Activated CD8-positive, alpha-beta T cell treated with anti-CD3 and anti-CD28 coated beads for 36 hours (primary cell): ENCODE data around the gene TGM3. TPM values are rescaled to one million over a fixed set of nuclear protein-coding genes. Genes with fewer than 3 reads are reported as not detected.

ENCODE experiments used
- ATAC-seq: fragments of 200-7000 bp; cut with Tn5 transposase; one replicate; pipeline ENCODE4 v1.10.0; 2021; ENCODE audit warnings: mild to moderate bottlenecking, moderate library complexity
- CTCF ChIA-PET: fragments of 350-600 bp; sonication (Branson Sonifier 250); formaldehyde crosslinking; loops from one replicate; lab custom pipeline; 2021; ENCODE audit warnings: antibody characterized with exemption; lab: Charles Lee
- POLR2A ChIA-PET: fragments of 350-600 bp; sonication (Branson Sonifier 250); formaldehyde crosslinking; loops from one replicate; lab custom pipeline; 2021; ENCODE audit warnings: antibody characterized with exemption; lab: Charles Lee
- DNase-seq: peaks from one replicate; pipeline ENCODE4 v3.0.0-alpha.2; 2020
- H3K27ac Mint-ChIP-seq: one replicate; pipeline ENCODE4 v1.8.0; 2021; ENCODE audit warnings: mild to moderate bottlenecking, mixed read lengths
- H3K27me3 Mint-ChIP-seq: one replicate; pipeline ENCODE4 v1.8.0; 2021; ENCODE audit warnings: mixed read lengths
- H3K36me3 Mint-ChIP-seq: one replicate; pipeline ENCODE4 v1.8.0; 2021; ENCODE audit warnings: low read depth, mixed read lengths
- H3K4me1 Mint-ChIP-seq: one replicate; pipeline ENCODE4 v1.8.0; 2021; ENCODE audit warnings: low read depth, mixed read lengths
- H3K4me3 Mint-ChIP-seq: one replicate; pipeline ENCODE4 v1.8.0; 2021; ENCODE audit warnings: mild to moderate bottlenecking, moderate library complexity, mixed read lengths
- H3K9me3 Mint-ChIP-seq: one replicate; pipeline ENCODE4 v1.8.0; 2021; ENCODE audit warnings: mixed read lengths
- CTCF ChIP-seq: fragments of 200-600 bp; IDR thresholded peaks from one replicate; pipeline ENCODE4 v1.8.0; 2022; ENCODE audit warnings: antibody characterized with exemption, mild to moderate bottlenecking
- intact Hi-C: fragments of 100-400 bp; cut with micrococcal nuclease; formaldehyde crosslinking; loops from one replicate; pipeline ENCODE4 v1.10.0; 2022
- total RNA-seq, 2 experiments: library from RNA; stranded (reverse); gene quantifications; one replicate each; pipeline ENCODE4 v1.2.3, GENCODE V29; 2021

The TGM3 gene
- total RNA-seq, 2 experiments from 2014 or later, result not detected

DNA sequence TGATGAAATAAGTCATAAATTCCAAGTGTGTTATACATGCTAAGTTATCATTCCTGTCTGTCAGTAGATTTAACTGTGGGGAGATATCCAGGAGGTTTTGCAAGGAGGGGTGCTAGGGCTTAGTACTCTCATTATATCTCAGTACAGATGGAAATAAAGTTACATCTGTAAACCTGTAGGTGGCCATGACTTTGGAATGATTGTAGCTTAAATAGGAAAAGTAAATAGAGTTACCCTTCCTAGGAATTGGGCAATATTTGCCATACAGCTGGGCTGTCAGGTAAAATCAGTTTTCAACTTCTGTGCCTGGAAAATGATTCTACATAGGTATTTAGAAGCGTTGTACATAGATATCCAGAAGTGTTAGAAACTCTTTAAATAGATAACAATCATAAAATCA, 19.8 kb upstream of the TGM3 start:
- TF ChIP-seq CTCF, result no peak
- Mint-ChIP-seq H3K36me3 (no peaks in the 10 kb centered on the region), H3K27ac (no peak overlapping the region), H3K4me3 (no peak overlapping the region), H3K27me3 (peaks cover 7% of the 10 kb centered on the region), H3K4me1 (no peaks in the 10 kb centered on the region), H3K9me3 (no peaks in the 10 kb centered on the region)
- no peak for ATAC-seq
- CTCF ChIA-PET, result interaction anchor here (1.0 kb wide), 1 partner anchor 111 kb away, joined by 3 read pairs; no protein-coding TSS in a partner anchor
- POLR2A ChIA-PET, result interaction anchor here (1.1 kb wide), 1 partner anchor 119 kb away, joined by 3 read pairs; no protein-coding TSS in a partner anchor
- intact Hi-C loops, result no loop called here
- DNase-seq, result no peak

DNA sequence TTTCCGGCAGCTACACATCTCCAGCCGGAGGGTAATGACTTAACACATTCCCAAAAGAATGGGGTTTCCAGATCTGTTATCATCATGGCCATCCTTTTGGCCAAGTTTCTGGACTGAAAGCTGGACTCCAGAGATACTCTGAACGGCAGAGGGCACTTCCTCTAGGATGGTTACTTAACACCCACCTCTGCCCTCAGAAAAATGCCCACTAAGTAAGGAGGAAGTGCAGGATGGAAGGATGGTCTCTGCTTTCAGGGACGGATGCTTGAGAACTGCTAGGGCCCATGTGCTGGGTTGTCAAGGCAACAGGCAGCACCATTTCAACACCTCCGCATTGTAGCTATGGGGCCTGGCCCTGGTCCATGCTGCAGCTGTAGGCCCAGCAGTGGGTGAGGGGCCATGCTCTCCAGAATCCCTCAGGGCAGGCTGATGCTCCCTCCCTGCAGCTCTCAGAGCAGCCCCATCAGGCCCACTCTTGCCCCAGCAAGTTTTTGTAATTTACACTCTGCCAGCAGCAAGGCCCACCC, 16.5 kb upstream of the TGM3 start:
- TF ChIP-seq CTCF, result no peak
- Mint-ChIP-seq H3K36me3 (no peaks in the 10 kb centered on the region), H3K27ac (no peak overlapping the region), H3K27me3 (peaks cover 7% of the 10 kb centered on the region), H3K4me1 (no peaks in the 10 kb centered on the region), H3K4me3 (no peak overlapping the region), H3K9me3 (no peaks in the 10 kb centered on the region)
- no peak for DNase-seq
- ChIA-PET CTCF (no interaction called here), POLR2A (no interaction called here)
- ATAC-seq, result no peak
- intact Hi-C loops, result no loop called here

DNA sequence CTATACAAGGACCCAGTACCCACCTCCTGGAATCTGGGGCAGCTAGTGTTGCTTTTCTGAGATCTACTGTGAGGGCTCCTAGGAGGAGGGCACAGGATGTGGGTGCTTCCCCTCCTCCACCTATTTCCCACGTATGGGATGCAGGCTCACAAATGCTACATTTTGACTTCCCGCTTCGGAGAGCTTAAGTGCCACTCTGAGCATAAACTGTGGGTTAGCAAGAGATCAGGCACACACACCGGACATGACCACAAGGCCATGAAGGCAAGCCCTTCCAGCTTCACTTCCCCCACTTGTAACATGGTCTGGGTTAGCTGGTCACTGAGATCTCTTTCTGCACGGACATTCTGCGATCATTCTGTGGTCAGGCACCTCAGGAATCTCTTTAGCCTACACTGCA, 15.7 kb upstream of the TGM3 start:
- Mint-ChIP-seq H3K9me3 (no peaks in the 10 kb centered on the region), H3K4me1 (no peaks in the 10 kb centered on the region), H3K27ac (no peak overlapping the region), H3K4me3 (no peak overlapping the region), H3K27me3 (peaks cover 7% of the 10 kb centered on the region), H3K36me3 (no peaks in the 10 kb centered on the region)
- ChIA-PET CTCF (no interaction called here), POLR2A (no interaction called here)
- intact Hi-C loops, result no loop called here
- TF ChIP-seq CTCF, result no peak
- ATAC-seq, result no peak
- no peak for DNase-seq

GRCh38 chr20:2281563-2281962, 14.2 kb upstream of the TGM3 start:
- ChIA-PET CTCF (no interaction called here), POLR2A (no interaction called here)
- Mint-ChIP-seq H3K36me3 (no peaks in the 10 kb centered on the region), H3K27me3 (peaks cover 7% of the 10 kb centered on the region), H3K4me3 (no peak overlapping the region), H3K27ac (no peak overlapping the region), H3K9me3 (no peaks in the 10 kb centered on the region), H3K4me1 (no peaks in the 10 kb centered on the region)
- DNase-seq, result no peak
- no peak for ATAC-seq
- intact Hi-C loops, result no loop called here
- TF ChIP-seq CTCF, result no peak

- CTCF ChIA-PET, result no interaction called here
- no peak overlapping the region for H3K27ac Mint-ChIP-seq
- ATAC-seq, result no peak
- H3K36me3 Mint-ChIP-seq, result no peaks in the 10 kb centered on the region
- H3K27me3 Mint-ChIP-seq, result peaks cover 7% of the 10 kb centered on the region
- no peak for DNase-seq
- H3K4me1 Mint-ChIP-seq, result no peaks in the 10 kb centered on the region
- POLR2A ChIA-PET, result no interaction called here
- H3K9me3 Mint-ChIP-seq, result no peaks in the 10 kb centered on the region
- TF ChIP-seq CTCF, result no peak
- no peak overlapping the region for H3K4me3 Mint-ChIP-seq
- intact Hi-C loops, result no loop called here
Measured at GRCh38 chr20:2282181-2282580, 13.6 kb upstream of the TGM3 start.
